CD4-positive, alpha-beta T cell (primary cell): Measurements from ENCODE around the gene GMPPB. TPM values are rescaled to one million over a fixed set of nuclear protein-coding genes. Genes with fewer than 3 reads are reported as not detected.

Experiments
- ATAC-seq: fragments of 200-7000 bp; cut with Tn5 transposase; one replicate; pipeline ENCODE4 v1.10.0; 2022; ENCODE audit warnings: mild to moderate bottlenecking; ENCODE audit not compliant: poor library complexity
- CTCF ChIA-PET: fragments of 350-600 bp; sonication (Branson Sonifier 250); formaldehyde crosslinking; loops from one replicate; lab custom pipeline; 2021; ENCODE audit warnings: antibody characterized with exemption, inconsistent platforms; lab: Charles Lee
- POLR2A ChIA-PET: fragments of 350-600 bp; sonication (Branson Sonifier 250); formaldehyde crosslinking; loops from one replicate; lab custom pipeline; 2021; ENCODE audit warnings: antibody characterized with exemption, inconsistent platforms; lab: Charles Lee
- DNase-seq, 14 experiments: peaks; one replicate each; pipeline ENCODE4 v3.0.0-alpha.2; 2013 to 2020; ENCODE audit warnings: mixed read lengths in 2 of 14
- H3K27ac ChIP-seq, 2 donors: one replicate each; pipeline versions ENCODE4 v1.5.1 to v1.7.0; 2013; ENCODE audit warnings: low read length in 2 of 2, low read depth in 1 of 2, mild to moderate bottlenecking in 1 of 2
- H3K27me3 ChIP-seq, 2 experiments: 1 replicate in 1 of 2; 2 replicates in 1 of 2; pipeline versions ENCODE4 v1.6.1 to v1.7.0; 2013; ENCODE audit warnings: low read length in 2 of 2, control low read depth in 1 of 2, mild to moderate bottlenecking in 1 of 2, moderate library complexity in 1 of 2; ENCODE audit not compliant: insufficient read depth in 2 of 2, control insufficient read depth in 1 of 2
- H3K36me3 ChIP-seq: one replicate; pipeline ENCODE4 v1.6.1; 2013; ENCODE audit warnings: low read length, control low read depth; ENCODE audit not compliant: insufficient read depth
- H3K4me1 ChIP-seq: one replicate; pipeline ENCODE4 v1.6.1; 2013; ENCODE audit warnings: low read length, control low read depth; ENCODE audit not compliant: insufficient read depth
- H3K4me3 ChIP-seq: one replicate; pipeline ENCODE4 v1.5.1; 2013; ENCODE audit warnings: mild to moderate bottlenecking, low read length, moderate library complexity
- H3K9me3 ChIP-seq, 2 experiments: 1 replicate in 1 of 2; 2 replicates in 1 of 2; pipeline versions ENCODE4 v1.6.1 to v1.7.0; 2013; ENCODE audit warnings: low read length in 2 of 2, mild to moderate bottlenecking in 2 of 2, control low read depth in 1 of 2, moderate library complexity in 1 of 2; ENCODE audit not compliant: control insufficient read depth in 1 of 2, insufficient read depth in 1 of 2
- H3K27ac Mint-ChIP-seq: one replicate; pipeline ENCODE4 v1.8.0; 2020; ENCODE audit warnings: mixed read lengths
- H3K27me3 Mint-ChIP-seq: one replicate; pipeline ENCODE4 v1.8.0; 2021; ENCODE audit warnings: mixed read lengths
- H3K36me3 Mint-ChIP-seq: one replicate; pipeline ENCODE4 v1.8.0; 2021; ENCODE audit warnings: low read depth, mixed read lengths
- H3K4me1 Mint-ChIP-seq: one replicate; pipeline ENCODE4 v1.8.0; 2021; ENCODE audit warnings: low read depth, mixed read lengths
- H3K4me3 Mint-ChIP-seq: one replicate; pipeline ENCODE4 v1.8.0; 2020; ENCODE audit warnings: mild to moderate bottlenecking, mixed read lengths
- H3K9me3 Mint-ChIP-seq: one replicate; pipeline ENCODE4 v1.8.0; 2020; ENCODE audit warnings: mixed read lengths
- CTCF ChIP-seq: fragments of 200-600 bp; IDR thresholded peaks from one replicate; pipeline ENCODE4 v1.8.0; 2022; ENCODE audit warnings: antibody characterized with exemption, mild to moderate bottlenecking
- intact Hi-C, 2 experiments: fragments of 100-400 bp; cut with DNase I in 1 of 2; cut with micrococcal nuclease in 1 of 2; formaldehyde crosslinking; loops; one replicate each; pipeline versions ENCODE4 v1.15.1 to v1.9.0; 2023 to 2025; cut with DNase I, micrococcal nuclease
- total RNA-seq, 174 experiments: library from RNA in 2 of 174; stranded (reverse) in 2 of 174; gene quantifications; one replicate each; pipeline ENCODE4 v1.2.3 and lab custom pipeline; 2021 to 2026

GMPPB gene
- total RNA-seq, 2 experiments from 2014 or later, result 39.0 to 41.4 TPM

GRCh38 chr3:49761661-49762060 lies 37.9 kb upstream of the GMPPB start:
- Mint-ChIP-seq H3K4me1 (peaks cover 29% of the 10 kb centered on the region), H3K27ac (no peak overlapping the region), H3K27me3 (no peaks in the 10 kb centered on the region), H3K4me3 (no peak overlapping the region), H3K9me3 (no peaks in the 10 kb centered on the region), H3K36me3 (peaks cover 33% of the 10 kb centered on the region)
- Histone ChIP-seq H3K4me1 (peaks cover 3% of the 10 kb centered on the region), H3K9me3 (no peaks in the 10 kb centered on the region), H3K27ac (no peak overlapping the region), H3K36me3 (peaks cover 14% of the 10 kb centered on the region), H3K4me3 (no peak overlapping the region), H3K27me3 (no peaks in the 10 kb centered on the region)
- TF ChIP-seq CTCF, result no peak
- DNase-seq (no peak), ATAC-seq (no peak)
- intact Hi-C loops, result no loop called here
- ChIA-PET POLR2A (no interaction called here), CTCF (no interaction called here)

GRCh38 chr3:49759226-49759625 lies 35.5 kb upstream of the GMPPB start:
- CTCF ChIA-PET, result no interaction called here
- H3K4me3 ChIP-seq, result no peak overlapping the region
- H3K4me3 Mint-ChIP-seq, result no peak overlapping the region
- no peaks in the 10 kb centered on the region for H3K27me3 Mint-ChIP-seq
- H3K36me3 ChIP-seq, result peaks cover 14% of the 10 kb centered on the region
- intact Hi-C loops, result no loop called here
- no peak overlapping the region for H3K27ac Mint-ChIP-seq
- H3K27ac ChIP-seq, result no peak overlapping the region
- no peak for TF ChIP-seq CTCF
- no peaks in the 10 kb centered on the region for H3K9me3 ChIP-seq
- H3K36me3 Mint-ChIP-seq, result peaks cover 27% of the 10 kb centered on the region
- ATAC-seq, result no peak
- peaks cover 3% of the 10 kb centered on the region for H3K4me1 ChIP-seq
- H3K4me1 Mint-ChIP-seq, result peaks cover 40% of the 10 kb centered on the region
- POLR2A ChIA-PET, result interaction anchor here (0.8 kb wide), 1 partner anchor 27 kb away, joined by 3 read pairs; the partner anchor contains the start of gene IP6K1
- H3K27me3 ChIP-seq, result no peaks in the 10 kb centered on the region
- DNase-seq, result no peak
- H3K9me3 Mint-ChIP-seq, result no peaks in the 10 kb centered on the region

- POLR2A ChIA-PET, result interaction anchor here (0.9 kb wide), 1 partner anchor 13 kb away, joined by 3 read pairs; no protein-coding TSS in a partner anchor
- H3K4me1 Mint-ChIP-seq, result peaks cover 52% of the 10 kb centered on the region
- CTCF ChIA-PET, result no interaction called here
- no peak overlapping the region for H3K27ac Mint-ChIP-seq
- ATAC-seq (no peak), DNase-seq (no peak)
- no peak overlapping the region for H3K4me3 ChIP-seq
- H3K9me3 ChIP-seq, result no peaks in the 10 kb centered on the region
- no peak for TF ChIP-seq CTCF
- peaks cover 11% of the 10 kb centered on the region for H3K36me3 ChIP-seq
- H3K27me3 ChIP-seq, result no peaks in the 10 kb centered on the region
- peaks cover 34% of the 10 kb centered on the region for H3K36me3 Mint-ChIP-seq
- intact Hi-C loops, result no loop called here
- H3K4me3 Mint-ChIP-seq, result no peak overlapping the region
- H3K4me1 ChIP-seq, result peaks cover 3% of the 10 kb centered on the region
- no peaks in the 10 kb centered on the region for H3K9me3 Mint-ChIP-seq
- H3K27ac ChIP-seq, result no peak overlapping the region
- no peaks in the 10 kb centered on the region for H3K27me3 Mint-ChIP-seq
Measured at GRCh38 chr3:49757197-49757596, 33.4 kb upstream of the GMPPB start.
